ENCODE measurements around the gene MAGI3.
"Not testable (repeated sequence)": the region's sequence is repeated elsewhere in the genome, so short reads cannot be mapped to it uniquely, and the experiment has no call there.

The MAGI3 gene

GRCh38 chr1:113451710-113452109 is 61.4 kb downstream of the MAGI3 start:
- no peak for DNase-seq

- no peak for DNase-seq
Measured at GRCh38 chr1:113452921-113453770, 62.8 kb downstream of the MAGI3 start.

- DNase-seq, result no peak
Measured at GRCh38 chr1:113453771-113454083, 63.4 kb downstream of the MAGI3 start.

GRCh38 chr1:113455374-113455773 is 65.1 kb downstream of the MAGI3 start:
- DNase-seq, result no peak

GRCh38 chr1:113456967-113457366 is 66.7 kb downstream of the MAGI3 start:
- no peak for DNase-seq

- no peak for DNase-seq
Measured at GRCh38 chr1:113459279-113459678, 69.0 kb downstream of the MAGI3 start.

- DNase-seq, result no peak
Measured at GRCh38 chr1:113467991-113468390, 77.7 kb downstream of the MAGI3 start.

- not testable (repeated sequence) for DNase-seq
Measured at GRCh38 chr1:113478427-113479195, 88.3 kb downstream of the MAGI3 start.

GRCh38 chr1:113479713-113480676 is 89.7 kb downstream of the MAGI3 start:
- no peak for DNase-seq

GRCh38 chr1:113485131-113485530 is 94.8 kb downstream of the MAGI3 start:
- DNase-seq, result not testable (repeated sequence)

GRCh38 chr1:113488576-113489177 is 98.4 kb downstream of the MAGI3 start:
- DNase-seq, result no peak

- DNase-seq, result no peak
Measured at GRCh38 chr1:113490384-113490783, 100.1 kb downstream of the MAGI3 start.

GRCh38 chr1:113493533-113493932 is 103.2 kb downstream of the MAGI3 start:
- no peak for DNase-seq

GRCh38 chr1:113505357-113505756 is 115.0 kb downstream of the MAGI3 start:
- DNase-seq, result no peak

- no peak for DNase-seq
Measured at GRCh38 chr1:113507552-113508214, 117.4 kb downstream of the MAGI3 start.

- no peak for DNase-seq
Measured at GRCh38 chr1:113508364-113509164, 118.2 kb downstream of the MAGI3 start.

GRCh38 chr1:113509766-113510165 is 119.5 kb downstream of the MAGI3 start:
- DNase-seq, result not testable (repeated sequence)

GRCh38 chr1:113511269-113511668 is 121.0 kb downstream of the MAGI3 start:
- no peak for DNase-seq

GRCh38 chr1:113515498-113515897 is 125.2 kb downstream of the MAGI3 start:
- no peak for DNase-seq

GRCh38 chr1:113517346-113517745 is 127.0 kb downstream of the MAGI3 start:
- DNase-seq, result no peak

- no peak for DNase-seq
Measured at GRCh38 chr1:113517983-113518382, 127.7 kb downstream of the MAGI3 start.

All from activated naive CD4-positive, alpha-beta T cell treated with Interleukin-2 at 50 U/mL for 16 hours (primary cell).